ENCODE measurements around the gene NUMBL. TPM values are rescaled to one million over a fixed set of nuclear protein-coding genes. Genes with fewer than 3 reads are reported as not detected.

Gene NUMBL
- total and polyA plus RNA-seq, 2 of the 13 experiments (the other 11 are each of a cell fraction or from before 2014, with no cell fraction given): 0.49 to 2.3 TPM

DNA sequence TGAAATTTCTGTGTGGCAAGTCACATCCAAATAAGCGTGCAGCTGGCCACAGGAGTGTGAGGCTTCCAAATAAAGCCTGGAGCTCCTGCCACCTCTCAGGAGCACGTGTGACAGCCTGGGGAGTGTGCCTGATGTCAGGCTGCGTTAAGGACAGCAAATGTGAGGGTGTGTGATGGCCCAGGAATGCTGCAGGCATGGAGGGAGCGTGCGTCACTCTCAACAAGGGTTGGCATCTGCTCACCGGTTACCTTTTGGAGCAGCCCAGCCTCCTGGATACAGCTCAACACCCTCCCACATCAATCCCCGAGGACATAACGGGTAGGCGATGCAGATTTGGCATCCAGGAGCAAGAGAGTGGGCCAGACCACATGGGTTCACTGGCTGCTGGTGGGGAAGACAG lies 19.0 kb downstream of the NUMBL start (continued):
- no peak for TF ChIP-seq ZNF670 (CRISPR knock-in tag; IDR thresholded peaks at IDR 0.05; ENCODE audit: borderline replicate concordance)
- no peak for TF ChIP-seq RAD51 (IDR thresholded peaks at IDR 0.05; ENCODE audit: borderline replicate concordance)
- TF ChIP-seq ATF5 (CRISPR knock-in tag; IDR thresholded peaks at IDR 0.05; ENCODE audit: low read depth): no peak
- TF ChIP-seq SP2 (CRISPR knock-in tag; IDR thresholded peaks at IDR 0.05): no peak
- TF ChIP-seq, protein P1, sequence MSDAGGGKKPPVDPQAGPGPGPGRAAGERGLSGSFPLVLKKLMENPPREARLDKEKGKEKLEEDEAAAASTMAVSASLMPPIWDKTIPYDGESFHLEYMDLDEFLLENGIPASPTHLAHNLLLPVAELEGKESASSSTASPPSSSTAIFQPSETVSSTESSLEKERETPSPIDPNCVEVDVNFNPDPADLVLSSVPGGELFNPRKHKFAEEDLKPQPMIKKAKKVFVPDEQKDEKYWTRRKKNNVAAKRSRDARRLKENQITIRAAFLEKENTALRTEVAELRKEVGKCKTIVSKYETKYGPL (CRISPR knock-in tag; IDR thresholded peaks at IDR 0.05): no peak
- no peak for TF ChIP-seq CERS6 (CRISPR knock-in tag; IDR thresholded peaks at IDR 0.05)
- no peak for TF ChIP-seq HCFC1 (IDR thresholded peaks at IDR 0.05; ENCODE audit: low read depth, low read length)
- no peak for TF ChIP-seq ZC3H13 (CRISPR knock-in tag; IDR thresholded peaks at IDR 0.05)
- TF ChIP-seq AHR (CRISPR knock-in tag; IDR thresholded peaks at IDR 0.05): no peak
- TF ChIP-seq, protein P2, sequence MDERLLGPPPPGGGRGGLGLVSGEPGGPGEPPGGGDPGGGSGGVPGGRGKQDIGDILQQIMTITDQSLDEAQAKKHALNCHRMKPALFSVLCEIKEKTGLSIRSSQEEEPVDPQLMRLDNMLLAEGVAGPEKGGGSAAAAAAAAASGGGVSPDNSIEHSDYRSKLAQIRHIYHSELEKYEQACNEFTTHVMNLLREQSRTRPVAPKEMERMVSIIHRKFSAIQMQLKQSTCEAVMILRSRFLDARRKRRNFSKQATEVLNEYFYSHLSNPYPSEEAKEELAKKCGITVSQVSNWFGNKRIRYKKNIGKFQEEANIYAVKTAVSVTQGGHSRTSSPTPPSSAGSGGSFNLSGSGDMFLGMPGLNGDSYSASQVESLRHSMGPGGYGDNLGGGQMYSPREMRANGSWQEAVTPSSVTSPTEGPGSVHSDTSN (CRISPR knock-in tag; IDR thresholded peaks at IDR 0.05): no peak

Data from HepG2 (cell line).